Measurements from ENCODE around the gene PRRG2. TPM values are rescaled to one million over a fixed set of nuclear protein-coding genes. Genes with fewer than 3 reads are reported as not detected.

The PRRG2 gene
- polyA plus RNA-seq, 1 of the 3 experiments (the other 2 are of a cell fraction) = 0.44 TPM

DNA sequence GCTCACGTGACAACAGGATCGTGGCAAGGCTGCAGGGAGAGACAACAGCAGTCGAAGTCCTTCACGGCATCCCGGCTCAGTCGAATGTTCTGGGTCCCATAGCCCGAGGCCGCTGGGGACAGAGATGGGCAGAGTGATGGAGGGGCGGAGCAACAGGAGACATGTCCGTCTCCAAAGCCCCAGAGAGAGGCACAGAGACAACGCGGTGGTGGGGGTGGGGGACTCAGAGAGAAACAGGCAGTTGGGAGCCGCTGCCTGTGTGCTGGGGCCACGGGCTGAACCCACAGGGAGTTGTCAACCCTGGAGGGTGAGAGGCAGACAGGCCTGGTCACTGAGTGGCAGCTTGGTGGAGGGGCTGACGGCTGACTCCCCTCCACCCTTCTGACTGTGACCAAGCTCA, 21.2 kb upstream of the PRRG2 start:
- H3K27ac ChIP-seq (ENCODE audit: low read depth in 2 of 2, low read length in 1 of 2) = no peak overlapping the region
- no peak overlapping the region for H3K9ac ChIP-seq
- no peak overlapping the region for H3K4me2 ChIP-seq
- no peaks in the 10 kb centered on the region for H3K27me3 ChIP-seq (ENCODE audit: insufficient read depth)
- H3K9me3 ChIP-seq = no peaks in the 10 kb centered on the region
- no peaks in the 10 kb centered on the region; a peak in 1 of 4 replicates for H3K4me1 ChIP-seq (ENCODE audit: control insufficient read depth in 1 of 2, insufficient read depth in 2 of 2, low read depth in 1 of 2, low read length in 1 of 2)
- POLR2A ChIA-PET = no interaction called here
- CTCF ChIA-PET = interaction anchor here (1.6 to 6.9 kb wide), 4 partner anchors 11 to 113 kb away, joined by 4 to 79 read pairs (median 22); no protein-coding TSS in a partner anchor
- no peak overlapping the region for H3K4me3 ChIP-seq (ENCODE audit: low read depth in 2 of 2, low read length in 1 of 2)
- DNase-seq = no peak
- 0 out of 2 replicates have a peak, but pooled peaks cover 13% of the 10 kb centered on the region for H4K20me1 ChIP-seq (ENCODE audit: insufficient read depth)
- peaks cover 4% of the 10 kb centered on the region for H3F3A ChIP-seq (replicated peaks; ENCODE audit: insufficient read depth)
- H3K9me2 ChIP-seq = no peaks in the 10 kb centered on the region
- peaks cover 39% of the 10 kb centered on the region for H3K79me2 ChIP-seq (ENCODE audit: insufficient read depth)
- 88% methylated on average over 14 of the region's 15 CpGs for WGBS (ENCODE audit: low lambda C conversion rate)
- H2AFZ ChIP-seq (ENCODE audit: low read depth) = no peak overlapping the region
- H3K36me3 ChIP-seq (replicated peaks in 1 of 2; ENCODE audit: control insufficient read depth in 1 of 2, insufficient read depth in 2 of 2, low read length in 1 of 2) = peaks cover 15 to 41% of the 10 kb centered on the region in 2 experiments
- no peak for TF ChIP-seq MAX (IDR thresholded peaks at IDR 0.05; ENCODE audit: low read depth)
- TF ChIP-seq TEAD4 (IDR thresholded peaks at IDR 0.05; ENCODE audit: borderline replicate concordance, insufficient read depth) = no peak
- no peak for TF ChIP-seq EP300 (IDR thresholded peaks at IDR 0.05; ENCODE audit: borderline replicate concordance in 1 of 2, low read depth in 1 of 2, low read length in 1 of 2)
- TF ChIP-seq, protein P1, sequence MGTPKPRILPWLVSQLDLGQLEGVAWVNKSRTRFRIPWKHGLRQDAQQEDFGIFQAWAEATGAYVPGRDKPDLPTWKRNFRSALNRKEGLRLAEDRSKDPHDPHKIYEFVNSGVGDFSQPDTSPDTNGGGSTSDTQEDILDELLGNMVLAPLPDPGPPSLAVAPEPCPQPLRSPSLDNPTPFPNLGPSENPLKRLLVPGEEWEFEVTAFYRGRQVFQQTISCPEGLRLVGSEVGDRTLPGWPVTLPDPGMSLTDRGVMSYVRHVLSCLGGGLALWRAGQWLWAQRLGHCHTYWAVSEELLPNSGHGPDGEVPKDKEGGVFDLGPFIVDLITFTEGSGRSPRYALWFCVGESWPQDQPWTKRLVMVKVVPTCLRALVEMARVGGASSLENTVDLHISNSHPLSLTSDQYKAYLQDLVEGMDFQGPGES (IDR thresholded peaks at IDR 0.05; ENCODE audit: low read depth, low read length) = no peak
- no peak for TF ChIP-seq SMC3 (IDR thresholded peaks at IDR 0.05; ENCODE audit: low read depth, low read length)
- TF ChIP-seq FOXJ3 (CRISPR knock-in tag; IDR thresholded peaks at IDR 0.05) = no peak
- TF ChIP-seq JUND (IDR thresholded peaks at IDR 0.05) = no peak
- TF ChIP-seq MEF2A (IDR thresholded peaks at IDR 0.05; ENCODE audit: borderline replicate concordance, low read depth) = no peak
- no peak for TF ChIP-seq EZH2phosphoT487 (IDR thresholded peaks at IDR 0.05; ENCODE audit: borderline replicate concordance, low read depth)

GRCh38 chr19:49560358-49560900, 20.7 kb upstream of the PRRG2 start:
- ChIA-PET POLR2A (interaction anchor here (1.0 kb wide), 1 partner anchor 8 kb away, joined by 3 read pairs; no protein-coding TSS in a partner anchor), CTCF (interaction anchor here (1.3 to 6.9 kb wide), 5 partner anchors 10 to 118 kb away, joined by 5 to 79 read pairs (median 19); no protein-coding TSS in a partner anchor)
- Histone ChIP-seq H3K4me3 (ENCODE audit: low read depth in 2 of 2, low read length in 1 of 2) (no peak overlapping the region), H3K9me2 (no peaks in the 10 kb centered on the region), H3K4me1 (ENCODE audit: control insufficient read depth in 1 of 2, insufficient read depth in 2 of 2, low read depth in 1 of 2, low read length in 1 of 2) (no peaks in the 10 kb centered on the region; a peak in 1 of 4 replicates), H4K20me1 (ENCODE audit: insufficient read depth) (0 out of 2 replicates have a peak, but pooled peaks cover 13% of the 10 kb centered on the region), H3K4me2 (no peak overlapping the region), H3K79me2 (ENCODE audit: insufficient read depth) (peaks cover 43% of the 10 kb centered on the region), H3K27me3 (ENCODE audit: insufficient read depth) (no peaks in the 10 kb centered on the region), H3K36me3 (replicated peaks in 1 of 2; ENCODE audit: control insufficient read depth in 1 of 2, insufficient read depth in 2 of 2, low read length in 1 of 2) (peaks cover 10 to 38% of the 10 kb centered on the region in 2 experiments), H3K9ac (no peak overlapping the region), H3K9me3 (no peaks in the 10 kb centered on the region), H3K27ac (ENCODE audit: low read depth in 2 of 2, low read length in 1 of 2) (no peak overlapping the region), H3F3A (replicated peaks; ENCODE audit: insufficient read depth) (peaks cover 4% of the 10 kb centered on the region), H2AFZ (ENCODE audit: low read depth) (no peak overlapping the region)
- TF ChIP-seq NFIC (IDR thresholded peaks at IDR 0.05; ENCODE audit: borderline replicate concordance) (no peak), NRF1 (IDR thresholded peaks at IDR 0.05; ENCODE audit: low read depth, low read length) (no peak), GATA2 (CRISPR knock-in tag; IDR thresholded peaks at IDR 0.05) (no peak), TEAD4 (IDR thresholded peaks at IDR 0.05; ENCODE audit: borderline replicate concordance, insufficient read depth) (no peak), JUND (IDR thresholded peaks at IDR 0.05) (no peak), MAX (IDR thresholded peaks at IDR 0.05; ENCODE audit: low read depth) (no peak), RXRA (IDR thresholded peaks at IDR 0.05; ENCODE audit: borderline replicate concordance, low read depth) (no peak), GABPA (IDR thresholded peaks at IDR 0.05; ENCODE audit: low read depth) (no peak), CTCF (IDR thresholded peaks at IDR 0.05) (no peak)
- TF ChIP-seq, protein P2, sequence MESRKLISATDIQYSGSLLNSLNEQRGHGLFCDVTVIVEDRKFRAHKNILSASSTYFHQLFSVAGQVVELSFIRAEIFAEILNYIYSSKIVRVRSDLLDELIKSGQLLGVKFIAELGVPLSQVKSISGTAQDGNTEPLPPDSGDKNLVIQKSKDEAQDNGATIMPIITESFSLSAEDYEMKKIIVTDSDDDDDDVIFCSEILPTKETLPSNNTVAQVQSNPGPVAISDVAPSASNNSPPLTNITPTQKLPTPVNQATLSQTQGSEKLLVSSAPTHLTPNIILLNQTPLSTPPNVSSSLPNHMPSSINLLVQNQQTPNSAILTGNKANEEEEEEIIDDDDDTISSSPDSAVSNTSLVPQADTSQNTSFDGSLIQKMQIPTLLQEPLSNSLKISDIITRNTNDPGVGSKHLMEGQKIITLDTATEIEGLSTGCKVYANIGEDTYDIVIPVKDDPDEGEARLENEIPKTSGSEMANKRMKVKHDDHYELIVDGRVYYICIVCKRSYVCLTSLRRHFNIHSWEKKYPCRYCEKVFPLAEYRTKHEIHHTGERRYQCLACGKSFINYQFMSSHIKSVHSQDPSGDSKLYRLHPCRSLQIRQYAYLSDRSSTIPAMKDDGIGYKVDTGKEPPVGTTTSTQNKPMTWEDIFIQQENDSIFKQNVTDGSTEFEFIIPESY (IDR thresholded peaks at IDR 0.05; ENCODE audit: borderline replicate concordance, low read depth) = no peak
- WGBS (ENCODE audit: low lambda C conversion rate) = 95% methylated on average over 15 of the region's 15 CpGs
- DNase-seq = no peak

Data from SK-N-SH (cell line).